Activated CD4-positive, alpha-beta memory T cell treated with anti-CD3 and anti-CD28 coated beads, Interleukin-2, amount 10 ng/mL, durations not matched to agents 7 days and 5 days (primary cell): ENCODE data around the gene SFN. TPM values are rescaled to one million over a fixed set of nuclear protein-coding genes. Genes with fewer than 3 reads are reported as not detected.
"Not testable (repeated sequence)": the region's sequence is repeated elsewhere in the genome, so short reads cannot be mapped to it uniquely, and the experiment has no call there.

ENCODE experiments used
- CTCF ChIA-PET: fragments of 350-600 bp; sonication (Branson Sonifier 250); formaldehyde crosslinking; loops from one replicate; lab custom pipeline; 2021; ENCODE audit warnings: antibody characterized with exemption, inconsistent platforms; lab: Charles Lee
- POLR2A ChIA-PET: fragments of 350-600 bp; sonication (Branson Sonifier 250); formaldehyde crosslinking; loops from one replicate; lab custom pipeline; 2021; ENCODE audit warnings: antibody characterized with exemption; lab: Charles Lee
- DNase-seq: peaks from one replicate; pipeline ENCODE4 v3.0.0-alpha.2; 2020
- H3K27ac Mint-ChIP-seq: one replicate; pipeline ENCODE4 v1.8.0; 2021; ENCODE audit warnings: mild to moderate bottlenecking, mixed read lengths
- H3K27me3 Mint-ChIP-seq: one replicate; pipeline ENCODE4 v1.8.0; 2021; ENCODE audit warnings: mixed read lengths
- H3K36me3 Mint-ChIP-seq: one replicate; pipeline ENCODE4 v1.8.0; 2021; ENCODE audit warnings: low read depth, mixed read lengths
- H3K4me1 Mint-ChIP-seq: one replicate; pipeline ENCODE4 v1.8.0; 2021; ENCODE audit warnings: mixed read lengths
- H3K4me3 Mint-ChIP-seq: one replicate; pipeline ENCODE4 v1.8.0; 2021; ENCODE audit warnings: mild to moderate bottlenecking, mixed read lengths
- H3K9me3 Mint-ChIP-seq: one replicate; pipeline ENCODE4 v1.8.0; 2021; ENCODE audit warnings: mixed read lengths
- total RNA-seq, 2 experiments: library from RNA; stranded (reverse); gene quantifications; one replicate each; pipeline ENCODE4 v1.2.3, GENCODE V29; 2021

SFN gene
- total RNA-seq, 2 experiments from 2014 or later, result 4.9 to 5.0 TPM

DNA sequence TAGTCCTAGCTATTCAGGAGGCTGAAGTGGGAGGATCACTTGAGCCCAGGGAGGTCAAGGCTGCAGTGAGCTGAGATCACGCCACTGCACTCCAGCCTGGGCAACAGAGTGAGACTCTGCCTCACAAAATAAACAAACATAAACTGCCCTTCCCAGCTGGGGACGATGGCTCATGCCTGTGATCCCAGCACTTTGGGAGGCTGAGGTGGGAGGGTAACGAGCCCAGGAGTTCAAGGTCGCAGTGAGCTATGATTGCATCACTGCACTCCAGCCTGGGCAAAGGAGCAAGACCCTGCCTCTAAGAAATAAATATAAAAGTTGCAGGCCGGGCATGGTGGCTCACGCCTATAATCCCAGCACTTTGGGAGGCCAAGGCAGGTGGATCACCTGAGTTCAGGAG is 18.7 kb downstream of the SFN start:
- ChIA-PET CTCF (interaction anchor here (1.0 to 2.5 kb wide), 6 partner anchors 9 to 280 kb away, joined by 3 to 7 read pairs (median 4); partner anchors contain the start of genes GPATCH3 and GPN2), POLR2A (interaction anchor here (1.0 to 2.2 kb wide), 4 partner anchors 8 to 72 kb away, joined by 3 to 10 read pairs (median 4); partner anchors contain the start of genes GPATCH3 and GPN2)
- not testable (repeated sequence) for H3K27ac Mint-ChIP-seq, H3K4me3 Mint-ChIP-seq, DNase-seq, H3K27me3 Mint-ChIP-seq, H3K9me3 Mint-ChIP-seq, H3K4me1 Mint-ChIP-seq
- peaks cover 49% of the 10 kb centered on the region for H3K36me3 Mint-ChIP-seq

DNA sequence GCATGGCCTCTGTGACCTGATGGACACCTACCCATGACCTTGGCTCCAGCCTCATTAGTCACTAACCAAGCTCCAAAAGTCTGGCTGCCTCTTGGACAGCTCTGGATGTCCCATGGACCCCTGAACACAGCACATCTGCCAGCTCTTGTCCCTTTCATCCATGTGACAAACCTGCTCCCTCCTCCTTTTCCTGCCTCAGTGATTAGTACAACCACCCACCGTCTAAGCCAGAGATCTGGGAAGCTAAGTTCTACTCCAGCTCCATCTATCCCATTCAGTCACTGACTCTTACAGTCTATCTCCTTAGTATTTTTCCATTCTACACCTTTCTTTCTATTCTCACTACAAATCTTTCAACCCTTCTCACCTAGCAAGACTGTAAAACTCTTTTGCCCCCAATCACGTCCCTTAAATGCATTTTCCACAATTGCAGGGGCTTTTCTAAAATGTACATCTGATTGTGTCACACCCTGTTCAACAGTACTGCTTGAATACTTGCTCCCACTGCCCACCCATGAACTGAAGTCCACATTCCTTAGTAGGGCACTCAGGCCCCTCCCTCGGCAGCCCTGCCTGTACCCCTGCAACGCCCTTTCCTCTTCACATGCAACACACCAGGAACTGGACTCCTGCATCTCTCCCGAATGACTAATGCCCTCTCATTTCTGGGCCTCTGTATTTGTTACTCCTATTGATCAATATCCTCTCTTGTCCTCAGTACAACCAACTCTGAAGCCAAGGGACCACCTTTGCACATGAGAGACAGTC is 19.9 kb downstream of the SFN start:
- Mint-ChIP-seq H3K27me3 (no peaks in the 10 kb centered on the region), H3K36me3 (peaks cover 53% of the 10 kb centered on the region), H3K4me1 (peaks cover 5% of the 10 kb centered on the region)

DNA sequence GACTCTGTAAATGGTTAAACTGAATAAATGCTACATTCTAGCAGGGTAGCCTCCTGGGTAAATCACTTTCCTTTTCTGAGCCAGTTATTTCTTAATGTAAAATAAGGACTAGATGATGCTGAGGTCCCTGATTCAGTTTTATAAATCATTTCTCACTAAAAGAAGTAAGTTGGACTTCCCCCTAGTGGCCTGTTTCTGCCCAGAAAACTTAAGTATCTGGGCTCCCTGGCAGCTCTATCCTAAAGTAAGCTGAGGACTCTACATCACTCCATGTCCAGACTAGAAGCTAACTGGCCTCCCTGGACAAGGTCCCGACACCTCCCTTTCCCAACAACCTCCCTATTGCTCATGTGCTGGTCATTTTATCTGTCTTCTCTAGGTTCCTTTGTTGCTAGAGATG is 24.2 kb downstream of the SFN start:
- CTCF ChIA-PET, result interaction anchor here (0.8 to 3.1 kb wide), 19 partner anchors 8 to 288 kb away, joined by 3 to 9 read pairs (median 4); partner anchors contain the start of gene GPATCH3
- peaks cover 28% of the 10 kb centered on the region for H3K4me1 Mint-ChIP-seq
- no peak for DNase-seq
- H3K27ac Mint-ChIP-seq, result peak overlapping the region; percentile 27
- peaks cover 59% of the 10 kb centered on the region for H3K36me3 Mint-ChIP-seq
- H3K27me3 Mint-ChIP-seq, result no peaks in the 10 kb centered on the region
- no peaks in the 10 kb centered on the region for H3K9me3 Mint-ChIP-seq
- POLR2A ChIA-PET, result interaction anchor here (1.3 to 6.5 kb wide), 3 partner anchors 9 to 21 kb away, joined by 3 to 97 read pairs (median 70); partner anchors contain the start of gene GPATCH3
- peak overlapping the region; percentile 11 for H3K4me3 Mint-ChIP-seq

More for the DNA sequence above, 19.9 kb downstream of the SFN start:
- Mint-ChIP-seq H3K4me3 (no peak overlapping the region), H3K9me3 (no peaks in the 10 kb centered on the region), H3K27ac (no peak overlapping the region)
- CTCF ChIA-PET, result interaction anchor here (1.3 to 2.5 kb wide), 2 partner anchors 17 to 281 kb away, joined by 5 to 7 read pairs; no protein-coding TSS in a partner anchor
- DNase-seq, result no peak
- POLR2A ChIA-PET, result interaction anchor here (2.2 to 2.6 kb wide), 2 partner anchors 17 to 18 kb away, joined by 5 to 10 read pairs; partner anchors contain the start of gene GPATCH3

DNA sequence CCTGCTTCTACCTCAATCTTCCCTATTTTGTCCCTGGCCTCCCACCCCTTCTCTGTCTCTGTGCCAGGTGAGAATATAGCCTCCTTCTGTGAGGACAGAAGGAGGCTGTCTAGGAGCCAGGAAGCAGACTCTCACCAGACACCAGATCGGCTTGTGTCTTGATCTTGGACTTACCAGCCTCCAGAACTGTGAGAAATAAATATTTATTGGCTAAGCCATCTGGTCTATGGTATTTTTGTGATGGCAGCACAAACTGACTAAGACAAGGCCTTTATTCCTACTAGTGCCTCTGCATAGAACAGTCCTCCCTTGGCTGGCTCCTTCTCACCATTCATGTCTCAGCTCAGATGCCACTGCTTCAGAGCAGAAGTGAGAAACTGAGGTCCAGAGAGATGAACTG is 25.3 kb downstream of the SFN start:
- H3K9me3 Mint-ChIP-seq, result no peaks in the 10 kb centered on the region
- H3K36me3 Mint-ChIP-seq, result peaks cover 59% of the 10 kb centered on the region
- ChIA-PET CTCF (interaction anchor here (1.1 to 2.9 kb wide), 5 partner anchors 9 to 286 kb away, joined by 3 to 9 read pairs (median 4); no protein-coding TSS in a partner anchor), POLR2A (interaction anchor here (1.1 to 6.5 kb wide), 5 partner anchors 11 to 387 kb away, joined by 3 to 97 read pairs (median 14); partner anchors contain the start of genes GPATCH3 and NUDC)
- peak overlapping the region; percentile 99 for H3K4me3 Mint-ChIP-seq
- H3K27me3 Mint-ChIP-seq, result no peaks in the 10 kb centered on the region
- no peak for DNase-seq
- peaks cover 28% of the 10 kb centered on the region for H3K4me1 Mint-ChIP-seq
- peak overlapping the region; percentile 94 for H3K27ac Mint-ChIP-seq

DNA sequence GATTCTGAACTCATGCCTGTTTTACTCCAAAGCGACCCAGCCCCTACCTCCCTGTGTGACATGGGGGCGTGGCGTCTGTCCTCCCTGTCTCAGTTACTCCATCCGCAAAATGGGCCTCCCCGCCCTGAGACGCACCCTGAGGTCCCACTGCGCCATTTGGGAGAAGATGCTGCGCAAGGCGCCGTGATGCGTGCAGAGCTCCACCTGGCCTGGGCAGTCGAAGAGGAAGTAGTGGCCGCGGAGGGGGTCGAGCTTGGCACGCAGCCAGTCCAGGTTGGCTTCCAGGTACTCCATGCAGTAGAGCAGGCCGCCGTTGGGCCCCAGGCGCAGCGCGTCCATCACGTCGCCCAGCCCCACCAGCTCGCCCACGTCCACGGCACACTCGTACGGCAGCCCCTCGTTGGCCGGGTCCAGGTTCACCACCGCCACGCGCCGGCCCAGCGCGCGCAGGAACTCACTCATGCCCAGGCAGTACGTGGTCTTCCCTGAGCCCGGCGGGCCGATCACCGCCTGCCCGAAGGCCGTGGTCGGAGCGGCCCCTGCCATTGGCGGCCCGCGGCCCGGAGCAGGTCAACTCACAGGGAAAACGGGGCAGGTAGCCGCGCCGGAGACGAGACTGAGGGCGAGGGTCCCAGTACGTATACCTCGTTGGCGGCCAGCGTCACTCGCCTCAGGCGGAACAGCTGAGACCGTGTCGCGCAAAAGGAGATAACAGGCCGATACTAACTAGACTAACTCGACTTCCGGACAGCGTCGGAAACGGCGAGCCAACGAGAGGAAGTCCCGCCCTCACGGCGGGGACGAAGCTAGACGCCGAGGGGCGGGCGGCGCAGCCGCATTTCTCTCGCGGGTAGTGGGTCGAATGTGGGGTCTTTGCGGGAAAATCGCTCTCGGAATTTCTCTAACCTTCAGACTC is 26.9 kb downstream of the SFN start, which contains the start of gene GPN2:
TSS of gene GPN2 (minus strand) at position 733 of the 916 bp plus-strand sequence. CDS start at position 546, 187 bp downstream.
- Mint-ChIP-seq H3K36me3 (peaks cover 55% of the 10 kb centered on the region), H3K4me1 (peaks cover 28% of the 10 kb centered on the region), H3K4me3 (peak within 1 kb of the TSS; percentile 99), H3K27me3 (no peaks in the 10 kb centered on the region), H3K27ac (peak within 1 kb of the TSS; percentile 94), H3K9me3 (no peaks in the 10 kb centered on the region)
- CTCF ChIA-PET, result interaction anchor here (0.5 to 2.5 kb wide), 13 partner anchors 9 to 390 kb away, joined by 3 to 12 read pairs (median 4); partner anchors contain the start of gene GPATCH3
- DNase-seq, result peak; percentile 82
- POLR2A ChIA-PET, result interaction anchor here (0.7 to 6.5 kb wide), 23 partner anchors 8 to 417 kb away, joined by 3 to 97 read pairs (median 7); partner anchors contain the start of genes GPATCH3, HMGN2, NR0B2 and NUDC

DNA sequence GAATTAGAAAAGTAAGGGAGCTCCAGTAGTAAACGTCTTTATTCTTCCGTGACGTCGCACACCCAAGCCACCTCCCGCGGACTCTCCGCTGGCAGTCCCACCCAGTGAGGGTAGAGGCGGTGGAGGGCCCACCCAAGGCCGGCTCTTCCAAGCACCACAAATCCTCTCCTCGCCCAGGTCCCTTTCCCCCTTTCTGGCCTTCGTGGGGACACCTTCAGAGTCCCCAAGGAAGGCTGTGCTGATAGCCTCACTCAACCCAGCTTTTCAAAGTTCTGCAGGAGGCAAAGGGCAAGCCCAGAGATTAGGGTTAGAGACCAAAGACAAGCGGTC is 27.5 kb downstream of the SFN start:
- peaks cover 52% of the 10 kb centered on the region for H3K36me3 Mint-ChIP-seq
- peaks cover 28% of the 10 kb centered on the region for H3K4me1 Mint-ChIP-seq

DNA sequence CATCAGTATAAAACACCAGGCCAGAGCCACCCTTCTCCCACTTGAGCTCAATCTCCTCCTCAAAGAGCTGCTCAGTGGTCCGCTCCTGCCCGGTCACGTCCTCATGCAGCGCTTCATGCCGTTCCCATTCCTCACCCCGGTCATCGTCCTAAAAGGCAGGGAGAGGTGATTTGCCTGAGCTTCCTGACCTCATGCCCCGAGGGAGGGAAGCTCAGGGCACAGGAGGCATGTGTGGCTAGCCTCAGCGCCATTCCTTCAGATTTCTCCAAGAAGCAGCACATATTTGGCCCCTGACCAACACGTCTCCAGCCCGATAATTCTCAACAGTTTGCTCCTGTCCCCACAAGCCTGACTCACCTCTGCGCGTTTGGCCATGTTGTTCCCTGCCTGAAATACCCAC is 31.3 kb downstream of the SFN start:
- peaks cover 30% of the 10 kb centered on the region for H3K4me1 Mint-ChIP-seq
- DNase-seq, result no peak
- peaks cover 44% of the 10 kb centered on the region for H3K36me3 Mint-ChIP-seq
- H3K9me3 Mint-ChIP-seq, result no peaks in the 10 kb centered on the region
- ChIA-PET POLR2A (interaction anchor here (1.4 kb wide), 1 partner anchor 29 kb away, joined by 6 read pairs; no protein-coding TSS in a partner anchor), CTCF (no interaction called here)
- no peak overlapping the region for H3K27ac Mint-ChIP-seq
- no peak overlapping the region for H3K4me3 Mint-ChIP-seq
- H3K27me3 Mint-ChIP-seq, result no peaks in the 10 kb centered on the region

More for the DNA sequence above, 27.5 kb downstream of the SFN start:
- no peaks in the 10 kb centered on the region for H3K9me3 Mint-ChIP-seq
- POLR2A ChIA-PET, result interaction anchor here (0.7 to 6.5 kb wide), 21 partner anchors 9 to 418 kb away, joined by 3 to 97 read pairs (median 8); partner anchors contain the start of genes GPATCH3, HMGN2, NR0B2 and NUDC
- H3K27me3 Mint-ChIP-seq, result no peaks in the 10 kb centered on the region
- peak overlapping the region; percentile 94 for H3K27ac Mint-ChIP-seq
- peak overlapping the region; percentile 99 for H3K4me3 Mint-ChIP-seq
- DNase-seq, result no peak
- CTCF ChIA-PET, result interaction anchor here (0.5 to 2.5 kb wide), 12 partner anchors 8 to 390 kb away, joined by 3 to 12 read pairs (median 4); partner anchors contain the start of gene GPATCH3

DNA sequence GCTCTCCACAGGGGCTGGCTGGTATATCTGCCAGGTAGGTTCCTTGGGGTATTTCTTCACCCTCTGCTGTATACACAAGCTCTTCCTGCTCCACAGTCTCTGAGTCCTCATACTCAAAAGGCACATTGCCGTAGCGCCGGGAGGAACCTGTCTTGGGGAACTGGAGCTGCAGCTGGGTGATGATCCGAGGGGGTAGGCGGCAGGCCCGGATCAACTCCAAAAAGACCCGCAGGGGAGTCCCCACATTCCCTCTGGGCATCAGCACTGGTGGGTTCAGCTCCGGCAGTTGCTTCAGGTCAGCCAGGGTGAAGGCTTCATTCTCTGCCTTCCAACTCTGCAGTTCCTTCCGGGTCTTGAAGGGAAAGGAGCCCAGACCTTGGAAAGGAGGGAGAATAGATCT is 34.4 kb downstream of the SFN start:
- H3K27me3 Mint-ChIP-seq, result no peaks in the 10 kb centered on the region
- peaks cover 34% of the 10 kb centered on the region for H3K36me3 Mint-ChIP-seq
- ChIA-PET CTCF (no interaction called here), POLR2A (interaction anchor here (4.3 kb wide), 1 partner anchor 9 kb away, joined by 97 read pairs; the partner anchor contains the start of gene GPN2)
- no peak for DNase-seq
- no peak overlapping the region for H3K27ac Mint-ChIP-seq
- H3K4me1 Mint-ChIP-seq, result peaks cover 38% of the 10 kb centered on the region
- H3K4me3 Mint-ChIP-seq, result no peak overlapping the region
- no peaks in the 10 kb centered on the region for H3K9me3 Mint-ChIP-seq

DNA sequence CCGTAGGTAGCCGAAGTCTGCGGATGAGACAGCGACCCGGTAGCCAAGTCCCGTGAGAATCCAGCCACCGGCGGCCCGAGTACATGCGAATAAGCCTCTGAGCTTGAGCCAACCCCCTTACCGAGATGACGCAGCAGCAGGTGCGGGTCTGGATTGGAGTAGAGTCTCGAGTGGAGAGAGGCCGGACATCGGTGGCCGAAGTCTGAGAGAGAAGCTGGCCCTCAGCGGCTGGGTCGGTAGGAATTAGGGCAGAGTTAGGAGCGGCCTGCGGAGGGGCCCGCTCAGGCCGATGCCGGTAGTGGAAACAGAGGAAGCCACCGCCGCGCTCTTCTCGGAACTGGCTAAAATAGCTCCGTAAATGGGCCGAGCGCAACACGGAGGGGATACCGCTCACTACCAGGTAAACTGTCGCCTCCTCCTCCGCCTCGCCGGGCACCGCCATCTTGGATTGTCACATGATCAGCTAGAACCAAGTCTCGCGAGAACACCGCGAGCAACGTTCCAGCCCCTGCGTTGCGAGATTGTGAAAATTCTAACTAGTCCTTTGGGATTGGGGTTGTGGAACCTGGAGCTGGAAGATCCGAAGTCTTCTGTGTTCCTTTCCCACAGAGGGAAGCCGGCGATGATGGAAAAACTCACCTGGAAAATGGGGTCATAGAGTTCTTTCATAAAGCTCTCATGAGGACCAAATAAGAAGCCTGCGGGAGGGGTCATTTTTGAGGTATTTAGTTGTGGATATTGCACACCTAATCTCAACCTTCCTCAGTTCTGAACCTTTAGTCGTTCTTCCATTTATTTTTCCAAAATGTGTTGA is 37.3 kb downstream of the SFN start, which contains the start of gene GPATCH3:
TSS of gene GPATCH3 (minus strand) at position 467 of the 814 bp plus-strand sequence. CDS start at position 442, 25 bp downstream.
- H3K4me3 Mint-ChIP-seq, result peak within 1 kb of the TSS; percentile 82
- H3K9me3 Mint-ChIP-seq, result no peaks in the 10 kb centered on the region
- H3K27me3 Mint-ChIP-seq, result no peaks in the 10 kb centered on the region
- POLR2A ChIA-PET, result interaction anchor here (0.6 to 4.3 kb wide), 33 partner anchors 8 to 831 kb away, joined by 3 to 97 read pairs (median 4); partner anchors contain the start of genes GPN2, HMGN2, NR0B2 and NUDC
- peaks cover 39% of the 10 kb centered on the region for H3K4me1 Mint-ChIP-seq
- peak within 1 kb of the TSS; percentile 92 for H3K27ac Mint-ChIP-seq
- CTCF ChIA-PET, result interaction anchor here (1.0 to 2.4 kb wide), 12 partner anchors 9 to 730 kb away, joined by 3 to 12 read pairs (median 4); partner anchors contain the start of genes GPN2, NUDC, SLC9A1 and ZNF593
- peak; percentile 90 for DNase-seq
- H3K36me3 Mint-ChIP-seq, result peaks cover 14% of the 10 kb centered on the region

DNA sequence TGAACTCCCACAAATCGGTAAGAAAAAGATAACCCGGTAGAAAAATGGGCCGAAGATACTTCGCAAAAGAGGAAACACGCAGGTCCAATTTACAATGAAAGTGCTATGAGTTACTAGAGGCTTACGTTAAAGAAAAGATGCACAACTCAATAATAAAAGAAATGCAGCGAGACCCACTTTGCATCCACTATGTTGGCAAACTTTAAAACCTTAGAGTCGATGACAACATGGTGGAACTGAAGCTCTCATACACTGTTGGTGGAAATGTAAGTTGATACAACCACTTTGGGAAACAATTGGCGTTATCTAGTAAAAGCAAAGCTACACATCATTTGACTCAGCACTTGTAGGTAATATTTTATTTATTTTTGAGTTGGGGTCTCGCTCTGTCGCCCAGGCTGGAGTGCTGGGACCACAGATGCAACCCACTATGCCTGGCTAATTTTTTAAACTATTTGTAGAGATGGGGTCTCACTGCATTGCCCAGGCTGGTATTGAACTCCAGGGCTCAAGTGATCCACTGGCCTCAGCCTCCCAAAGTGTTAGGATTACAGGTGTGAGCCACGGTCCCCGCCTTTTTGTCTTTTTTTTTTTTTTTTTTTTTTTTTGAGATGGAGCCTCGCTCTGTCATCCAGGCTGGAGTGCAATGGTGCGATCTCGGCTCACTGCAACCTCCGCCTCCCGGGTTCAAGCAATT is 38.0 kb downstream of the SFN start:
- H3K4me1 Mint-ChIP-seq, result peaks cover 39% of the 10 kb centered on the region
- CTCF ChIA-PET, result interaction anchor here (1.0 to 2.4 kb wide), 7 partner anchors 10 to 731 kb away, joined by 3 to 12 read pairs (median 4); partner anchors contain the start of genes GPN2, NUDC and ZNF593

More for the DNA sequence above, 38.0 kb downstream of the SFN start:
- Mint-ChIP-seq H3K36me3 (peaks cover 11% of the 10 kb centered on the region), H3K27me3 (no peaks in the 10 kb centered on the region), H3K27ac (peak overlapping the region; percentile 92), H3K9me3 (no peaks in the 10 kb centered on the region), H3K4me3 (peak overlapping the region; percentile 82)
- POLR2A ChIA-PET, result interaction anchor here (0.6 to 4.3 kb wide), 26 partner anchors 8 to 830 kb away, joined by 3 to 97 read pairs (median 4); partner anchors contain the start of genes GPN2, HMGN2, NUDC and PIGV
- DNase-seq, result no peak
